Epithelial cell of proximal tubule (primary cell): Measurements from ENCODE around the gene SGMS1. TPM values are rescaled to one million over a fixed set of nuclear protein-coding genes. Genes with fewer than 3 reads are reported as not detected.

Source experiments
- DNase-seq: peaks from one replicate; pipeline ENCODE4 v3.0.0-alpha.2; 2011; ENCODE audit warnings: low read depth
- H3K4me3 ChIP-seq: 2 replicates; pipeline ENCODE4 v1.5.1; 2011; ENCODE audit warnings: low read depth, mild to moderate bottlenecking, low read length
- total RNA-seq: library from RNA; depleted of rRNA; stranded (reverse); fragments of >200 nt; gene quantifications from 2 replicates; pipeline ENCODE4 v1.2.3, GENCODE V29; 2015
- TF ChIP-seq, protein P1 (sequence below): conservative IDR thresholded peaks from 2 replicates; pipeline ENCODE4 v1.5.1; 2012; ENCODE audit warnings: low read depth, mild to moderate bottlenecking, low read length

Gene SGMS1
- total RNA-seq, 1 donor from 2014 or later = 25.2 TPM

GRCh38 chr10:50624413-50624865, 683 bp upstream of the SGMS1 start:
- TF ChIP-seq, protein P1, sequence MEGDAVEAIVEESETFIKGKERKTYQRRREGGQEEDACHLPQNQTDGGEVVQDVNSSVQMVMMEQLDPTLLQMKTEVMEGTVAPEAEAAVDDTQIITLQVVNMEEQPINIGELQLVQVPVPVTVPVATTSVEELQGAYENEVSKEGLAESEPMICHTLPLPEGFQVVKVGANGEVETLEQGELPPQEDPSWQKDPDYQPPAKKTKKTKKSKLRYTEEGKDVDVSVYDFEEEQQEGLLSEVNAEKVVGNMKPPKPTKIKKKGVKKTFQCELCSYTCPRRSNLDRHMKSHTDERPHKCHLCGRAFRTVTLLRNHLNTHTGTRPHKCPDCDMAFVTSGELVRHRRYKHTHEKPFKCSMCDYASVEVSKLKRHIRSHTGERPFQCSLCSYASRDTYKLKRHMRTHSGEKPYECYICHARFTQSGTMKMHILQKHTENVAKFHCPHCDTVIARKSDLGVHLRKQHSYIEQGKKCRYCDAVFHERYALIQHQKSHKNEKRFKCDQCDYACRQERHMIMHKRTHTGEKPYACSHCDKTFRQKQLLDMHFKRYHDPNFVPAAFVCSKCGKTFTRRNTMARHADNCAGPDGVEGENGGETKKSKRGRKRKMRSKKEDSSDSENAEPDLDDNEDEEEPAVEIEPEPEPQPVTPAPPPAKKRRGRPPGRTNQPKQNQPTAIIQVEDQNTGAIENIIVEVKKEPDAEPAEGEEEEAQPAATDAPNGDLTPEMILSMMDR = no peak
- peak overlapping the region; percentile 87 for H3K4me3 ChIP-seq
- DNase-seq = peak; percentile 64

DNA sequence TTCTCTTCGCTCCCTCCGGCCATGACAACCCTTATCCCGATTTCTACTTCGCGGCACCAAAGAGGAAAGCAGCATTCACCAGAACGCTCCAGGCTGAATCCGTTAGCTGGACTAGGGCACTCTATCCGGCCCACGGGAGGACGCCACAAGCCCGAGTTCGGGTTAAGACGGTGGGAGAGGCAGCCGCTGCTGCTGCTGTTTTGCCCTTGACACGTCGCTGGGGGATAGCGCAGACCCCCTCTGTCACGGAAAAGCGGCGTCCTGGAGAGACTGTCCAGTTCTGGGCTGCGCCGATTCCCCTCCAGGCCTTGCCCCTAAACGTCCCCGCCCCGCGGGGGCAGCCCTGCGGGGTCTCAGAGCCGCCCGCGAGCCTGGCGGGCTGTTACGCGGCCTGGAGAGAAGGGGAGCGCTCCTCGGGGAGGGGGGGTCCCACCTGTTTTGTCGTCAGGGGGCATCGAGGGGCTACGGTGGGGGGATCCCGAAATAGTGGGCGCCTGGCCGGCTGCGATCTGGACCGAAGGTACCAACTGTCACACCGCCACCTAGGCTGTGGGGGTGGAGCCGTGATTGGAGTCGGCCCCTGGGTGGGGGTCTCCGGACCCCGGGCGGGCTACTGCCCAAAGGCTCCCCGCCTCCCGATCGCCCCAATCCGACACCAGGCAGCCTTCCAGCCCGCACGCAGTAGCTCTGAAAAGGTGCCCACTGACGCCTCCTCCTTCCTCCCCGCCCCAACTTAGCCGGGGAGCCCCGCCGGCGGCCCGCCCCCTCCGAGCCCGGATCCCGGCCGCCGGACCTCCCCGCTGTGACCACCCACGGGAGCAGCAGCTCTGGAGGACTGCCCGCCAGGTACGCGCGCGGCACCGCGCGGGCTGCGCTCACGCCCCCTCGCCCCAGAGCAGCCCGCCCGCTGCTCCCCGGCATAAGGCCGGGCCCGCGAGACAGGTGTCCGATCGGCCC, 772 bp downstream of the SGMS1 start:
- TF ChIP-seq, protein P1 = no peak
- peak overlapping the region; percentile 87 for H3K4me3 ChIP-seq
- DNase-seq = no peak

- DNase-seq = no peak
- TF ChIP-seq, protein P1 = peak; percentile 15
- peak overlapping the region; percentile 87 for H3K4me3 ChIP-seq
These were observed 1.6 kb downstream of the SGMS1 start for GRCh38 chr10:50621968-50622705.

DNA sequence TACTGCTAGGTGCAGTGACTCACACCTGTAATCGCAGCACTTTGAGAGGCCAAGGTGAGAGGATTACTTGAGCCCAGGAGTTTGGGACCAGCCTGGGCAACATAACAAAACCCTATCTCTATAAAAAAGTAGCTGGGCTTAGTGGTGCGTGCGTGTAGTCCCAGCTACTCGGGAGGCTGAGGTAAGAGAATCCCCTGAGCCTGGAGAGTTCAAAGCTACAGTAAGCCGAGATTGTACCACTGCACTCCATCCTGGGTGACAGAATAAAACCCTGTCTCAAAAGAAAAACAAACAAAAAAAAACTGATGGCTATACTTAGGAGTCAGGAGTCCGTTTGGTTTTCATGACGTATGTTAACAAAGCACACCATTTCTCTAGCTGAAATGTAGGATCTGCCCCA, 2.9 kb downstream of the SGMS1 start:
- TF ChIP-seq, protein P1 = no peak
- H3K4me3 ChIP-seq = no peak overlapping the region

DNA sequence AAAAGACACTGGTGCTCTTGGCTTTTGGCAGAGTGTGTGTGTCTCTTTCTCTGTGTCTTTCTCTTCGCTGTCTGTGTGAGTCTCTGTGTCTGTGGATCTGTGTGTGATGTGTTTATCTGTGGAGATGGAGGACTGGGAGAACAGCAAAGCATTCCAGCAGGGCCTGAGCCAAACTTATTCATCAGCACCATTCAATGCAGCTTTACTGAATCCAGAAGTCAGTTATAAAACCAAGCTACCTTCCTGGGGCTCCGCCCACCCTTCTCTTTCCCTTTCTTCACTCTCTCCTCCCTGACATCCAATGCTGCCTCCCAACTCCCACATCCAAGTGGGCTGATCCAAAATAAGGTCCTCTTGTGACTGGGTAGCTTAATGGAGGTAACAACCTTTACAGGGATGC, 3.9 kb downstream of the SGMS1 start:
- TF ChIP-seq, protein P1 = no peak
- no peak for DNase-seq

More for the DNA sequence above, 2.9 kb downstream of the SGMS1 start:
- DNase-seq = no peak

DNA sequence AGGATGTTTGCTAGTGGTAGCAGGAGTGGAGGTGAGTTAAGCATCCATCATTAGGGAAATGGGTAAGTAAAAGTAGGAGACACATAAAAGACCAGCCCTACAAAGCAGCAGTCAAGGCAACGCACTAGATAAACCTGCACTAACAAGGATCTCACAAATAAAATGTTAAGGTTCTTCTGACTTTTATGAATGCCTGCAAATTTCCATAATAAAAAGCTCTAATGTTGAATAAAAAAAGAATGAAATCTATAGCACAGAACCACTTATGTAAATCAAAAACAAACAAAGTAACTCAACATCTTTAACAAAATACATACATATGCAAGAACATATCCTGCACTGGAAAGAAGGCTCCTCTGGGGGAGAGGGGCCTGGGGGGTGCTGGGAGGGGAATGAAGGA, 4.6 kb downstream of the SGMS1 start:
- DNase-seq = no peak
- TF ChIP-seq, protein P1 = no peak
- H3K4me3 ChIP-seq = no peak overlapping the region

More for the DNA sequence above, 3.9 kb downstream of the SGMS1 start:
- no peak overlapping the region for H3K4me3 ChIP-seq
